IMR-90 (cell line): ENCODE results near the gene FAM76B. TPM values are rescaled to one million over a fixed set of nuclear protein-coding genes. Genes with fewer than 3 reads are reported as not detected.

Experiments used
- ATAC-seq: fragments of 200-7000 bp; cut with Tn5 transposase; 2 replicates; pipeline ENCODE4 v1.9.1; 2020; ENCODE audit warnings: low read depth, mild to moderate bottlenecking, moderate library complexity
- BruUV-seq: library from RNA; stranded (reverse); fragments of 400-500 nt; replicated peaks from 2 replicates; lab custom pipeline; 2021; lab: Mats Ljungman, UMichigan
- CTCF ChIA-PET: fragments of 300-600 bp; formaldehyde crosslinking; extraction: SDS; loops from one replicate; lab custom pipeline; 2021; ENCODE audit warnings: antibody characterized with exemption; lab: Yijun Ruan, JAX
- POLR2A ChIA-PET: fragments of 300-600 bp; sonication (Branson Sonifier 250); formaldehyde crosslinking; loops from one replicate; lab custom pipeline; 2022; ENCODE audit warnings: antibody characterized with exemption; ENCODE audit not compliant: unreplicated experiment; lab: Charles Lee
- DNase-seq: peaks from one replicate; pipeline ENCODE4 v3.0.0; 2013
- H2AFZ ChIP-seq: replicated peaks from 2 replicates; pipeline ENCODE3; 2013; ENCODE audit warnings: low read length, mild to moderate bottlenecking; ENCODE audit not compliant: poor library complexity
- H2AK5ac ChIP-seq: 2 replicates; pipeline ENCODE4 v1.6.1; 2013; ENCODE audit warnings: low read depth, low read length, inconsistent platforms
- H2AK9ac ChIP-seq: replicated peaks from 2 replicates; pipeline ENCODE3; 2013; ENCODE audit warnings: mild to moderate bottlenecking, low read depth, low read length, moderate library complexity; ENCODE audit not compliant: poor library complexity
- H2BK120ac ChIP-seq: 2 replicates; pipeline ENCODE4 v1.6.1; 2013; ENCODE audit warnings: low read depth, low read length, inconsistent platforms
- H2BK15ac ChIP-seq: 3 replicates; pipeline ENCODE4 v1.6.1; 2013; ENCODE audit warnings: low read depth, low read length, inconsistent platforms
- H2BK20ac ChIP-seq: 2 replicates; pipeline ENCODE4 v1.6.1; 2013; ENCODE audit warnings: low read depth, mild to moderate bottlenecking, inconsistent platforms, low read length, moderate library complexity
- H2BK5ac ChIP-seq: 2 replicates; pipeline ENCODE4 v1.6.1; 2013; ENCODE audit warnings: mild to moderate bottlenecking, low read depth, low read length, inconsistent platforms; ENCODE audit not compliant: poor library complexity, severe bottlenecking
- H3K14ac ChIP-seq: replicated peaks from 2 replicates; pipeline ENCODE4 v1.6.1; 2013; ENCODE audit warnings: low read depth, low read length, inconsistent platforms
- H3K18ac ChIP-seq: 2 replicates; pipeline ENCODE4 v1.6.1; 2013; ENCODE audit warnings: low read depth, low read length, control low read depth
- H3K23ac ChIP-seq: 2 replicates; pipeline ENCODE4 v1.6.1; 2013; ENCODE audit warnings: low read depth, low read length, inconsistent platforms
- H3K27ac ChIP-seq: 2 replicates; pipeline ENCODE4 v1.5.1; 2013; ENCODE audit warnings: mild to moderate bottlenecking, control low read depth, low read length; ENCODE audit not compliant: insufficient read depth
- H3K27me3 ChIP-seq: 2 replicates; pipeline ENCODE4 v1.6.1; 2013; ENCODE audit warnings: low read length; ENCODE audit not compliant: control insufficient read depth, insufficient read depth
- H3K36me3 ChIP-seq: 2 replicates; pipeline ENCODE4 v1.6.1; 2013; ENCODE audit warnings: low read length, mixed read lengths; ENCODE audit not compliant: control insufficient read depth, insufficient read depth
- H3K4ac ChIP-seq: 2 replicates; pipeline ENCODE4 v1.6.1; 2013; ENCODE audit warnings: low read depth, low read length, inconsistent platforms
- H3K4me1 ChIP-seq: 2 replicates; pipeline ENCODE4 v1.6.1; 2013; ENCODE audit warnings: low read length, mixed read lengths; ENCODE audit not compliant: control insufficient read depth, insufficient read depth
- H3K4me2 ChIP-seq: 2 replicates; pipeline ENCODE4 v1.6.1; 2013; ENCODE audit warnings: low read depth, mild to moderate bottlenecking, control low read depth, low read length, moderate library complexity
- H3K4me3 ChIP-seq: 2 replicates; pipeline ENCODE4 v1.5.1; 2013; ENCODE audit warnings: low read depth, mild to moderate bottlenecking, control low read depth, low read length, moderate library complexity; ENCODE audit not compliant: insufficient read depth
- H3K56ac ChIP-seq: 2 replicates; pipeline ENCODE4 v1.6.1; 2013; ENCODE audit warnings: low read length, inconsistent platforms; ENCODE audit not compliant: insufficient read depth; ENCODE audit errors: extremely low read depth
- H3K79me1 ChIP-seq, 2 experiments: 2 replicates each; pipeline ENCODE4 v1.6.1; 2013; ENCODE audit warnings: low read length in 2 of 2, inconsistent platforms in 1 of 2, low read depth in 1 of 2
- H3K9ac ChIP-seq: 2 replicates; pipeline ENCODE4 v1.6.1; 2013; ENCODE audit warnings: low read depth, low read length, control low read depth
- H3K9me1 ChIP-seq: 2 replicates; pipeline ENCODE4 v1.6.1; 2013; ENCODE audit warnings: low read length, inconsistent platforms; ENCODE audit not compliant: insufficient read depth
- H3K9me3 ChIP-seq: 2 replicates; pipeline ENCODE4 v1.6.1; 2013; ENCODE audit warnings: low read length; ENCODE audit not compliant: control insufficient read depth, insufficient read depth
- H4K20me1 ChIP-seq: 2 replicates; pipeline ENCODE4 v1.6.1; 2013; ENCODE audit warnings: low read length, inconsistent platforms; ENCODE audit not compliant: insufficient read depth
- H4K5ac ChIP-seq: 2 replicates; pipeline ENCODE4 v1.6.1; 2013; ENCODE audit warnings: mild to moderate bottlenecking, low read depth, low read length, control low read depth
- H4K8ac ChIP-seq, 2 experiments: 2 replicates each; pipeline ENCODE4 v1.6.1; 2013; ENCODE audit warnings: low read depth in 2 of 2, low read length in 2 of 2, control low read depth in 1 of 2, inconsistent platforms in 1 of 2
- H4K91ac ChIP-seq: 2 replicates; pipeline ENCODE4 v1.6.1; 2013; ENCODE audit warnings: low read depth, low read length, inconsistent platforms; ENCODE audit not compliant: insufficient read depth
- BHLHE40 ChIP-seq: fragments of 150-350 bp; IDR thresholded peaks from 2 replicates; pipeline ENCODE4 v1.6.1; 2016; ENCODE audit warnings: mild to moderate bottlenecking, low read depth, low read length
- CEBPB ChIP-seq: IDR thresholded peaks from 2 replicates; pipeline ENCODE4 v1.6.1; 2012; ENCODE audit warnings: low read depth, low read length, improper control_type of control experiment
- CHD1 ChIP-seq: IDR thresholded peaks from 2 replicates; pipeline ENCODE4 v1.6.1; 2012; ENCODE audit warnings: low read depth, low read length, improper control_type of control experiment
- CTCF ChIP-seq: conservative IDR thresholded peaks from 2 replicates; pipeline ENCODE4 v1.5.1; 2012; ENCODE audit warnings: mild to moderate bottlenecking, low read depth, low read length, improper control_type of control experiment
- ELK1 ChIP-seq: fragments of 150-350 bp; IDR thresholded peaks from 2 replicates; pipeline ENCODE4 v1.6.1; 2016; ENCODE audit warnings: low read depth, mild to moderate bottlenecking, low read length, moderate library complexity, borderline replicate concordance
- FOS ChIP-seq: fragments of 150-350 bp; IDR thresholded peaks from 2 replicates; pipeline ENCODE4 v1.6.1; 2016; ENCODE audit warnings: low read depth, low read length
- MAFK ChIP-seq: IDR thresholded peaks from 2 replicates; pipeline ENCODE4 v1.6.1; 2012; ENCODE audit warnings: low read depth, low read length, improper control_type of control experiment
- MAZ ChIP-seq: IDR thresholded peaks from 2 replicates; pipeline ENCODE4 v1.6.1; 2012; ENCODE audit warnings: low read depth, mild to moderate bottlenecking, low read length, improper control_type of control experiment, moderate library complexity, borderline replicate concordance
- MXI1 ChIP-seq: IDR thresholded peaks from 2 replicates; pipeline ENCODE4 v1.6.1; 2012; ENCODE audit warnings: low read depth, mild to moderate bottlenecking, low read length, moderate library complexity, borderline replicate concordance
- NFE2L2 ChIP-seq: fragments of 150-350 bp; IDR thresholded peaks from 2 replicates; pipeline ENCODE4 v1.6.1; 2016; ENCODE audit warnings: low read depth, mild to moderate bottlenecking, low read length
- POLR2A ChIP-seq: IDR thresholded peaks from 2 replicates; pipeline ENCODE4 v1.6.1; 2012; ENCODE audit warnings: mild to moderate bottlenecking, low read depth, low read length
- RAD21 ChIP-seq: IDR thresholded peaks from 2 replicates; pipeline ENCODE4 v1.6.1; 2012; ENCODE audit warnings: low read length, improper control_type of control experiment
- RCOR1 ChIP-seq: IDR thresholded peaks from 2 replicates; pipeline ENCODE4 v1.6.1; 2012; ENCODE audit warnings: mild to moderate bottlenecking, low read length, improper control_type of control experiment; ENCODE audit not compliant: insufficient replicate concordance
- RFX5 ChIP-seq: IDR thresholded peaks from 2 replicates; pipeline ENCODE4 v1.8.0; 2012; ENCODE audit warnings: low read depth, mild to moderate bottlenecking, low read length, moderate library complexity
- SMC3 ChIP-seq: fragments of 150-350 bp; IDR thresholded peaks from 2 replicates; pipeline ENCODE4 v1.6.1; 2016; ENCODE audit warnings: low read depth, mild to moderate bottlenecking, antibody characterized with exemption, low read length, moderate library complexity
- USF2 ChIP-seq: fragments of 150-350 bp; IDR thresholded peaks from 2 replicates; pipeline ENCODE4 v1.6.1; 2017; ENCODE audit warnings: mild to moderate bottlenecking, antibody characterized with exemption, low read length, low read depth
- WGBS, 2 experiments: methylation state at CpG; one replicate each; pipeline versions ENCODE4 v1.1.5 to v1.1.7; 2013; ENCODE audit warnings: missing lambda C conversion rate in 2 of 2; ENCODE audit not compliant: insufficient read length in 1 of 2; ENCODE audit errors: extremely low coverage in 2 of 2; 5-methylcytosine and 5-hydroxymethylcytosine counted together
- dilution Hi-C: fragments of 300-500 bp; cut with HindIII; formaldehyde crosslinking; loops from one replicate; pipeline ENCODE4 v1.14.3; 2018; ENCODE audit warnings: low sequenced_read_pairs; ENCODE audit not compliant: unreplicated experiment
- in situ Hi-C: fragments of 300-500 bp; cut with MboI; formaldehyde crosslinking; loops from 3 replicates; pipeline ENCODE4 v1.14.3; 2019; ENCODE audit warnings: low sequenced_read_pairs, inconsistent platforms, mixed read lengths
- intact Hi-C: fragments of 100-400 bp; cut with micrococcal nuclease; formaldehyde crosslinking; loops from 2 replicates; pipeline ENCODE4 v1.10.0; 2022
- polyA plus RNA-seq, 3 experiments: library from polyadenylated mRNA; depleted of rRNA; stranded (reverse); fragments of >200 nt; gene quantifications; 2 replicates each; pipeline ENCODE4 v1.2.3, GENCODE V29; 2012; ENCODE audit warnings: low replicate concordance in 1 of 3
- total RNA-seq: library from RNA; depleted of rRNA; stranded (reverse); fragments of >200 nt; gene quantifications from 2 replicates; pipeline ENCODE4 v1.2.3, GENCODE V29; 2012

The FAM76B gene
- total and polyA plus RNA-seq, 2 of the 4 experiments (the other 2 are of a cell fraction) = 12.7 to 14.3 TPM

GRCh38 chr11:95793116-95793515 lies 3.5 kb upstream of the FAM76B start:
- DNase-seq (no peak), ATAC-seq (no peak)
- dilution Hi-C loops = no loop called here
- intact Hi-C loops = loop anchor here (5.0 kb wide), 1 partner anchor 369 kb away; no protein-coding TSS in a partner anchor
- BruUV-seq = no TSS peak
- H2AK9ac ChIP-seq = no peak overlapping the region
- no peak overlapping the region for H3K14ac ChIP-seq
- H2BK120ac ChIP-seq = no peak overlapping the region
- no CpG with 5 or more reads among the region's 4 CpGs for WGBS, 2 experiments
- H3K9ac ChIP-seq = no peak overlapping the region
- no peak overlapping the region for H3K4ac ChIP-seq
- H3K27ac ChIP-seq = no peak overlapping the region
- in situ Hi-C loops = no loop called here
- H3K9me1 ChIP-seq = 0 out of 2 replicates have a peak, but pooled peaks cover 2% of the 10 kb centered on the region
- no peak overlapping the region for H3K18ac ChIP-seq
- no peak overlapping the region for H2AK5ac ChIP-seq
- H4K8ac ChIP-seq = no peak overlapping the region
- H2BK5ac ChIP-seq = no peak overlapping the region
- H4K5ac ChIP-seq = no peak overlapping the region
- H4K20me1 ChIP-seq = peaks cover 3% of the 10 kb centered on the region; the same call in 1 of the 2 replicates
- H2BK15ac ChIP-seq = no peak overlapping the region
- ChIA-PET POLR2A (no interaction called here), CTCF (no interaction called here)
- H3K23ac ChIP-seq = peak overlapping the region; percentile 31; the same call in 1 of the 2 replicates
- TF ChIP-seq MXI1 (no peak), USF2 (no peak), FOS (no peak), ELK1 (no peak), RCOR1 (no peak), NFE2L2 (no peak), CTCF (no peak), RFX5 (no peak), SMC3 (no peak), MAZ (no peak), BHLHE40 (no peak), CEBPB (no peak), CHD1 (no peak), RAD21 (no peak), MAFK (no peak), POLR2A (no peak)
- no peaks in the 10 kb centered on the region for H3K4me1 ChIP-seq
- H3K36me3 ChIP-seq = no peaks in the 10 kb centered on the region
- no peak overlapping the region for H3K56ac ChIP-seq
- H4K91ac ChIP-seq = no peak overlapping the region
- H2AFZ ChIP-seq = no peak overlapping the region
- no peaks in the 10 kb centered on the region for H3K9me3 ChIP-seq
- no peak overlapping the region for H3K4me2 ChIP-seq
- H3K79me1 ChIP-seq = peaks cover 13 to 62% of the 10 kb centered on the region in 2 experiments
- H3K4me3 ChIP-seq = no peak overlapping the region
- H3K27me3 ChIP-seq = no peaks in the 10 kb centered on the region
- H2BK20ac ChIP-seq = no peak overlapping the region
